HG03064 (cell line): ENCODE data around the gene KIAA1217.
"Not testable (repeated sequence)": the region's sequence is repeated elsewhere in the genome, so short reads cannot be mapped to it uniquely, and the experiment has no call there.

Source experiments
- ATAC-seq: cut with Tn5 transposase; IDR thresholded peaks from one replicate; pipeline ENCODE4 v1.9.1; 2021; ENCODE audit warnings: low read depth; ENCODE audit not compliant: unreplicated experiment

The KIAA1217 gene

DNA sequence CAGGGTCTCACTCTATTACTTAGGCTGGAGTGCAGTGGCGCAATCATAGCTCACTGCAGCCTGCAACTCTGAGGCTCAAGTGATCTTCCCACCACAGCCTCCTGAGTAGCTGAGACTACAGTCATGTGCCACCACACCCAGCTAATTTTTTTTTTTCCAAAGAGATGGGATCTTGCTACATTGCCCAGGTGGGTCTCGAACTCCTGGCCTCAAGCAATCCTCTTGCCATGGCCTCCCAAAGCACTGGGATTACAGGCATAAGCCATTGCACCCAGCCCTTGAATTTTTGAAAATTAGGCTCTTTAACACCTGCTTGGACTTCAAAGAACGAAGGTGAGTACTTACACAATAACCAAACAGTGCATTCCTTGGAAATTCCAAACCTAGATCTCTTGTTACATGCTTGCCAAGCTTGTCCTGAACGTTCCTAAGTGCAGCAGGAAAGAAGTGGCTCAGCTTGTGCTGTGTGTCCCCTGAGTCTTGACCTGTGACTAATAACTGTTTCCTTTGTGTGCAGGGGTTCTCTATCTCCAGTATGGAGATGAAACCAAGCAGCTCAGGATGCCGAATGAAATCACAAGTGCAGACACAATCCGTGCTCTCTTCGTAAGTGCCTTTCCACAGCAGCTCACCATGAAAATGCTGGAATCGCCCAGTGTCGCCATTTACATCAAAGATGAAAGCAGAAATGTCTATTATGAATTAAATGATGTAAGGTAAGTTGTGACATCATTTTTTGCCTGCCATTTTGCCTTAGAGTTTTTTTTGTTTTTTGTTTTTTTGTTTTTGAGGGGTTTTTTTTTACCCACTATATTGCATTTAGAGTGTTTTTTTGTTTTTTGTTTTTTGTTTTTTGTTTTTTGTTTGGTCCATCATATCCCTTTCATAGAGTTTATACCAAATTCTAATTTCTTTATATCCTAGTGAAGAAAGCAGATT, 223.8 kb downstream of the KIAA1217 start:
- ATAC-seq = no peak

DNA sequence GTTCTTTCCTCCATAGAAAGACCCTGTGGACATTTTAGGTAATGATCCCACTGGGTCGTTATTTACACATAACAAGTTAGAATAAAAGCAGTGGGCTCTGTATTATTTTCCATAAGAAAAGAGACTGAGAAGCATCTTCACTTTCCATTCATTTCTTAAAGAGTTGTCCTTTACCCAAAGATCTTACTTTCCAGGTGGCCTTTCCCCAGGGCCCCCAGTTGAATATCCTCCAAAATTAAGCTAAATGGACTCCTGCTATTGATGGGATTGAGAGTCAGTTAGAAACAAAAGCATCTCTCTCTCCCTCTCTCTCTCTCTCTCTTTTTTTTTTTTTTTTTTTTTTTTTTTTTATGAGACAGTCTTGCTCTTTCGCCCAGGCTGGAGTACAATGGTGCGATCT, 224.8 kb downstream of the KIAA1217 start:
- no peak for ATAC-seq

DNA sequence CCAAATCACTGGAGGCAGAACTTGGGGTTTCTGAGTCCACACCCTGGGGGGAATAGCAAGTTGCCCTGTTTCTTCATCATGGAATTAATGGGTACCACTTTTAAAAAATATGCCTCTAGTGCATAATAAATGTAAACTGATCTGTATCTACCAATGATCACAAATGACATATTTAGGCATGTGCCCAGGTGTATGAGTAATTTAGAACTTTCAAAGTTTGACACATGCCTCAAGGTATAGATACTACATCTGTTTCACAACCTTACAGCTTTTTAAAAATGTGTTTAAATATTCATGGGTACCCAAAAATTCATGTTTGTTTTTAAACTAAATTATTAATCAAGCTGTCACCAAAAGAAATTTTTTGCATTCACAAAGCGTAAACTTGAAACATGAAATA, 226.0 kb downstream of the KIAA1217 start:
- ATAC-seq = no peak

DNA sequence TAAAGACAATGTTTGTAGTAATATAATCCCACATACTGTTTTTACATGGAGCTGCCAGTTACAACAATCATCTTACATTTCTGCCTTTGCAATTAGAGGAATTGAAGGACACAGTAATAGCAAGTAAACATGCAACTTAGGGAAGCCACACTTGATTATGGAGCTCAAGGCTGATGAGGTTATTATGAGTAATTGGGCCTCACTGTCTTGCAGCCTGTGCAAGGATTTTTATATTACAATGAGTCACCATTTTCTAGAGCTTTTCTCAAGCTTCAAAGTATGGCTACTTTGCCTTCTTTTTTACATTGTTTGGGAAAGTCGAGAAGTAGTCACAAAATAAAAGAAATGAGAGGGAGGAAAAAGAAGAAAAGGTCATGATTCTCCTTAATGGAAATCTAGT, 226.4 kb downstream of the KIAA1217 start:
- ATAC-seq = no peak

DNA sequence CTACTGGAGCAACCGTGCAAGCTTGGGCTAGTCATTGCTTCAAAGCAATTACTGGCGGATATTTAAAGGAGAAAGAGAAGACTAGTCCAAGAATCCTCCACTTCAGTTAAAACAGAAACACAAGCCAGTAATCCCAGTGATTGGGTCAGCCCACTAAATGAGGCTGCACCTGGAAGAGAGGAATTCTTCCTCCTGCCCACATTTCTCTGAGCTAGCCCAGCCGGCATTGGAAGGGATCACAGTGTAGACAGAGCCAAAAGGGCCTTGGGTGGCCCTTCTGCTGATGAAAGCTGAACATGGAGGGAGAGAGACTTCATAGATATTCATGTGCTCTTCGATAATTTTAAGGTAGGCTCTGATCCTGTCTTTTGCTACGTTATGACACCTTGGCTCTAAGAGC, 228.4 kb downstream of the KIAA1217 start:
- no peak for ATAC-seq

DNA sequence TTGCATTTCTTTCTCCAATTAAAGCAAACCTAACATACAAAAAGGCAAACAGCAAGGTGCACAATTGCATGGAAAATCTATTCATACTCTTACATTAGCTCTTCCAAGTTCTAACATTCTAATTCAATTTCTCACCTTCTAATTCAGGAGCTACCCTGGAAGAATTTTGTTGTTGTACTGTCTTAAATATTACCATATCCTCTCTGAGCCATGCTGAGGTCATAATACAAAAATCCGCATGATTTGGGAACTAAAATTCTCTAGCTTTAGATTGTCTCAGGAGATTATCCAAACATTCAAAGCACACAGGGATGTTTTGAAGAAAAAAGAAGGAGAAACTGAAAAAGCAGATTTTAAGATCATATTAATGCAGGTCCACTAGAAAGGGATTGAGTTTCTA, 229.9 kb downstream of the KIAA1217 start:
- no peak for ATAC-seq

DNA sequence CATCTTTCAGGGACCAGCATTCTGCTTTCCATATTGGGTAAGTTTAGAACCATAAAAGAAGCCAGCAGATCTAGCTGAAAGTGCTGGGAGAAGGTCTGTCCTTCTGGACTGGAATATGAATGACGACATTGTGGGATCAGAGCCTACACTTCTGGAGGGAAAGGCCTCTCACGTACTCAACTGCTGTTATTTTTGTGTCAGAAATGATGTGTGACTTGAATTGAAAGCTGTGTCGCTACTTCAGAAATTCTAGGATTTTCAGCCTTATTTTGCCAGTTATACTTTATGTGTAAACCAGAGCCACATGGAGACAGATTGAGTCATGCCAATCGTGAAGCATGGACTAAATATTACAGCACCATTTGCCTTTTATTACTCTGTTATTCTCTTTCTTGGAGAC, 231.0 kb downstream of the KIAA1217 start:
- no peak for ATAC-seq

DNA sequence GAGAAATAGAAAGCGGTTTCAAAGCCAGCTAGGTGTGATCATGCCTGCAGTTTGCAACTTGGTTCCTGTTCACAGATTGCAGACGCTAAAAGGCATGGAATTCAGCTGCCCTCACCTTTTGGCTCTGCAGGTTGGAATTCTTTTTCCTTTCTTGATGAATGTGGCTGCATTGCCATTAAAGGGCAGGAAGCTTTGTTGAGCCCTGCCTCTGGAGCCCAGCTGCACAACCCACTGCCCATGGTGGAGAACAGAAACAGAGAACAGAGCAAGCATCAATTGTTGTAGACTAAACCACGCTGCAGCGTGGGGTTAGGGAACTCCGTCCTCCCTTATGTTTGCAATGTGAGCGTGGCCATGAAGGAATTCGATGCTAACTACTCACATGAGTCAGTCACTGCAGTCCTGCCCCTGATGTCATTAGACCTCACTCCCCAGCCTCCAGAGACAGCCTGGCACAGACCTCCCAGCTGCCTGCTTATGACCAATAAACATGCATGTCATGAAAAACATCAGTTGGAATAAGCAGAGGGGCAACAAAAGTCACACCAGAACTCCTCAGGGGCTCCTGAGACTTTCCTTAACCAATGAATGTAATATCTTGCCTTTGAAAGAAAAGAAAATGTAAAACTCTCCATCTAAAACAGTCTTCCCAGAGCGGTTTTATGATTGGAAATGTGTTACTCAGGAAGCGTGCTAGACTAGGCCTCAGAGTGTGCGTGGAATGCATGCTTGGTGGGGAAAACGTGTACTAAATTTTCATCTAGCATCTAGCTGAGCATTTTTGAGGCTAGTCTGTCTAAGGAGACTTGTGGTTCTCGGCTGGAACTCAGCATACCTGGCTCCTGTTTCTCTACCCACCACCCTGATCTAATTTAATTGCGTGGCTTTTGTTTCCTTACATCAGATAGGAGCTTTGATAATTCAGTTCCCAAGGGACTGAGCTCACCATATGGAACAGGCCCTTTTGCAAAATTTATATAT, 232.2 kb downstream of the KIAA1217 start:
- ATAC-seq = no peak

DNA sequence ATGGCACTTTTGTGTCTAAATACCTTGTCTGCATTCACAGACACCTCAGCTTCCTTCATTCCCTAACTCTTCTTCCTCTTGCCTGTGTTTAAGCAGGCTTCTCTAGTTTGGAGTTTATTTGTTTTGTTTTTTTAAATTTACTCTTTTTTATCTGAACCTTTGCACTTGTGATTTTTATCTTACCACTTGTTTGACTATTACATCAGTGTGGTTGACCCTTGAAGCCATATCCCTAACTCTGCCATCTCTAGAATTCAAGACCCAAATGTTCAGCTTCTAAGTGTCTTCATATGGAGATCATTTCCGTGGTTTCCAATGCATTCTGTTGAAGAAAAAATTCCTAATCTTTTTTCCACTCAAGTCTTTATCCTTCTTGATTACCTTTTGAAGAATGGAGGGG, 233.3 kb downstream of the KIAA1217 start:
- no peak for ATAC-seq

DNA sequence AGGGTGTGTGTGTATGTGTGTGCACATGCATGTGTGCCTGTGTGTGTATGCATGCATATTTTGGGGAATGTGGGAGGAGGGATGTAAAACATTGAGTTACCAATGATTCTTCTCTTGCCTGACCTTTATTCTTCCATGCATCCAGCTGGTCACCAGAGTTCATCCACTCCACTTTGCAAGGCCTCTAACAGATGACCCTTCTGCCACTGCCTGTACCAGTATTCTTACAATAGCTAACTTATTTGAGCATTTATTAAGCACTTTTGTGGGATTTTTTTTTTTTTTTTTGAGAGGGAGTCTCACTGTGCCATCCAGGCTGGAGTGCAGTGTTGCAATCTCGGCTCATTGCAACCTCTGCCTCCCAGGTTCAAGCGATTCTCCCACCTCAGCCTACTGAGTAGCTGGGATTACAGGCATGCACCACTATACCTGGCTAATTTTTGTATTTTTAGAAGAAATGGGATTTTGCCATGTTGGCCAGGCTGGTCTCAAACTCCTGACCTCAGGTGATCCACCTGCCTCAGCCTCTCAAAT, 233.8 kb downstream of the KIAA1217 start:
- ATAC-seq = not testable (repeated sequence)

DNA sequence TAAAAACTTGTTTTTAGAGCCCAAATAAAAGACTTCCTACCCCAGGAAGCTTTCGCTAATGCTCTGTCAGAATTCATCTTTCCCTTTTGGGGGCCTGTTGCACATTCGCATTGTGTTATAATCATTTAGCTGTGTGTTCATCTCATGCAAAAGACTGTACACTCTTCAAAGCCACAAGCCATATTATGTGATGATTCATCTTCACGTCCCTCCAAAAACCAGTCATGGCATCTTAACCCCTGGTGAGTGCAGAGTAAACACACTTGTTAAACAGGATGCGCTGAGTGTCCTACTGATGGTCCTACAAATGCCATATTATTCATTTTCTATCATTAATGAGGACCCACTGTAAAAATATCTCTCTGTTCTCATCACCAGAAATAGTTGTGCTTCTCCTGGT, 235.4 kb downstream of the KIAA1217 start:
- ATAC-seq = no peak

DNA sequence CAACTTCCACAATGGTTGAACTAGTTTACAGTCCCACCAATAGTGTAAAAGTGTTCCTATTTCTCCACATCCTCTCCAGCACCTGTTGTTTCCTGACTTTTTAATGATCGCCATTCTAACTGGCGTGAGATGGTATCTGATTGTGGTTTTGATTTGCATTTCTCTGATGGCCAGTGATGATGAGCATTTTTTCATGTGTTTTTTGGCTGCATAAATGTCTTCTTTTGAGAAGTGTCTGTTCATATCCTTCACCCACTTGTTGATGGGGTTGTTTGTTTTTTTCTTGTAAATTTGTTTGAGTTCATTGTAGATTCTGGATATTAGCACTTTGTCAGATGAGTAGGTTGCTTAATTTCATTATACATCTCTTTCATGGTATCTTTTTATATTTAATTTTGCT, 237.0 kb downstream of the KIAA1217 start:
- not testable (repeated sequence) for ATAC-seq

DNA sequence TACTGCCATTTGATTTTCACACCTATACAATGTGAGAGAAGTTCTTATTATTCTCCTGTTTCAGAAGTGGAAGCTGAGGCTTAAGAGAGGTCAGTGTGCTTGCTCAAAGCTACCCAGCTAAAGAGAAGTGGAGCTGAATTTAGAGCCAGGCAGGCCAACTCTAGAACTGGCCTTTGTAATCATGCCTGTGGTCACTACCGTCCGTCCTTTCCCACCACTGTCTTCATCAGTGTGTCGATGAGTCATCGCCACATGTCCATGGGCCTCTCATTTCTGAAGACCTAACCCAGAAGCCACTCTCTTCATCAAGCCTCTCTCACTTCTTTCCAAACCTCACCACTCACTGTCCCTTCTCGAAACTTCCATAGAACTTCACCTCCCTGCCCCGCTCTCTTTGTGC, 237.8 kb downstream of the KIAA1217 start:
- no peak for ATAC-seq

DNA sequence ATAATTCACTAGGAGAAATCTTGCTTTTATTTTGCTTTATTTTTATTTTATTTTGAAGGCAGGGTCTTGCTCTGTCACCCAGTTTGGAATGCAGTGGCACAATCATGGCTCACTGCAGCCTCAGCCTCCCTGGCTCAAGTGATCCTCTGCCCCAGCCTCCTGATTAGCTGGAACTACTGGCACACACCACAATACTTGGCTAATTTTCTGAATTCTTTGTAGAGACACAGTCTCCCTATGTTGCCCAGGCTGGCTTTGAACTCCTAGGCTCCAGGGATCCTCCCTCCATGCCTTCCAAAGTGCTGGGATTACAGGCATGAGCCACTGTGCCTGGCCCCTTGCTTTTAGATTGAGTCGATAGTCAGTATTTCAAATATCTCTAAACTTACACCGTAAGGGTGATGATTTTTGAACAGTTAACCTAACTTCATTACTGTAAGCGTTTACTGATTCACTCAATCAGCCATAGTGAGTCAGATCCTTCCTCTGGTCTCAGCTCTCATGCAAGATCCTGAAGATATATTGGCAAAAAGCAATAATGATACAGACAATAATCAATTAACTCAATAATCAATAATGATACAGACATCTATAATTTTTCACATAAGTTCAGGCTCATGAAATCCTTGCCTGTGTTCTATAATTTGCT, 239.5 kb downstream of the KIAA1217 start:
- ATAC-seq = no peak

DNA sequence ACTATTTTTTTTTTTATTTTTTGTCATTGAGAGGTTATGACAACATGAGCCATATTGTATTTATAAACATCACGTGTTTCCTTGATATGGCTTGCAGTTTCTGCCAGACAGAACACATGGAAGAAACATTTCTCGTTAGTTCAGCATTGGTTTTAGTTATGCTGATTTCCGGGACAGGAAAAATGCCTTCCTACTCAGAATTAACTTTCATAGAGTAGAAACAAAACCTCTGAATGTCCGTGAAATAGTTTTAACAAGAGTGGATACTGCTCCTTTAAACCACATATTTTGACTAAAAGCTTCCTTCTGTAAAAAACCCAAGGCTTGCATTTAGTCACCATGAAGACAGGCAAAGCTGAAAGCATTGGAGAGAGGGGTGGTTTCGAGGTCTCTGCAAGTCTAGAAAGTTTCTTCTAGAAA, 240.4 kb downstream of the KIAA1217 start:
- no peak for ATAC-seq

DNA sequence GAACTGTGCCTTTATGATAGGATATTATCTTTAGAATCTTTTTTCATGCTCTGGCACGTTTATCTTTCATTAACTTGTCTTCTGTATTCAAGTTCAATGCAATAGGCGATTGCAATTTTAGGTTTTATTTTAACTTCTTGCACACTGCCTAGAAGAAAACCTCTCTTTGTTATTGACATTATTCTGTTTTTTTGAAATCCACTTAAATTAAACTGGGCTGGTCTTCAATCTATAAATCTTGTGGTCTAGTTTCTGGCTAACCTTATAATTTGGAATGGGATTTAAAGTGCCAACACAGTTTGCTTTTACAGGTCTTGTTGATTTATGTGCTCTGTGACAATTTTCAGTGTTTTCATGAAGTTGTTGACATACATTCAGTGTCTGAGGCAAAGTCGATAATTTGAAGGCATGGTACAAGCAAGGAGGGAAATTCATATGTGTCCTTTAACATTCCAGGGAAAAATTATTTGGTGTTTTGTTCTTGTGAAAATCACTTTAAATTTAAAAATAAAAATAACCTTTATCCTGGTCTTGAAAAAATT, 240.9 kb downstream of the KIAA1217 start:
- ATAC-seq = no peak

DNA sequence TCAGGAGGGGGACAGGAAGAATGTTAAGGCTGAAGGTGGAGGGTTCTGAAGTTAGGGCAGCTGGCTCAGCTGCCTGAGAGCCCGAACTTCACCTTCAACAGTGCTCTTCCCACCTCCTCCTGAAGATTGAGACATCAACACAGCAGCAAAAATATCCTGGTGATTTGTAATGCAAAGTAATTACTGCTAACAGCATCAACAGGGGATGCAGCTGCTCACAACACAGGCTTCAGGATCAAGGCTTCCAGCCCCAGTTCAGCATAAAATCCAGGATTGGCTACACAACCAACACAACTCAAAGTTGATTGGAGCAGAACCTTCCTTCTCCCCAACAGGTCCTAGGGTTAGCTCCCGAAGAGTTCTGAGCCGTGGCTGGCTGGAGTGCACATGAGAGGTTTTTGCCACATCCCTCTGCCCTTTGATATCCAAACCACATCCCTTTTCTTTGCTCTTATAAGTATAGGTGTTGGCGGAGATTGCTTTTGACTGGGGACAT, 242.4 kb downstream of the KIAA1217 start:
- ATAC-seq = no peak

DNA sequence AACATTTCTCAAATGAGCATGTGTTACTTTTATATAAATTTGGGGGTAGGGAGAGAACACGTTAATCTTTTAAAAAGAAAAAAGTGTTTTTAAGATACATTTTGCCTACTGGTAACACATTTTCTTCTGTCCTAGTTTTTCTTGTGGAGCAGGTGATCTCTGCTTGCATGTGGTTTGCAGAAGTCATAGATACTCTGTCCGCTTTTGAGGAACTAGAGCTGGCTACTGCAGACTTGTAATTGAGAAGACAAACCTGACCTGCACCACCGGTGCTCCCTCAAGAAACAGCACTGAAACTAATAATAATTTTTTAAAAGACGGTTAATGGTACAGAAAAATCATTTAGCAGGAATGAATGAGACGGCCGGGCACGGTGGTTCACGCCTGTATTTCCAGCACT, 243.1 kb downstream of the KIAA1217 start:
- no peak for ATAC-seq

DNA sequence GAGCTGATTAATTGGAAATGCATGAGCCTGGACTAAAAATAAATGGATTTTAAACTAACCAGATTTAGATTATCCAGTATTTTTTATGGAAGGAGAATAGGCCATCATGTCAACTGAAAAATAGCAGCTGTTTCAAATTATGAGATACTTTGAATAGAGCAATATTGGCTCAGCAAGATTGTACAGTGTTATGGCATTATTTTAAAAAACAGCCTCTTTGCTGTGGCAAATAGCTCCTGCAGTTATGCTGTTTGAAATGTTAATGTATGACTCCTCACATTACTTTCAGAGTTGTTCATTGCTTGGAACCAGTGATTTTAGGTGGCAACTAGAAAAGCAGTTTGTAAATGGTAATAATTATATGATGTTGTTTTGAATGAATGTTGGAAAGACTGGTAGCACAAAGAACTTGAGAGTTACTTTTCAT, 244.5 kb downstream of the KIAA1217 start:
- ATAC-seq = no peak

DNA sequence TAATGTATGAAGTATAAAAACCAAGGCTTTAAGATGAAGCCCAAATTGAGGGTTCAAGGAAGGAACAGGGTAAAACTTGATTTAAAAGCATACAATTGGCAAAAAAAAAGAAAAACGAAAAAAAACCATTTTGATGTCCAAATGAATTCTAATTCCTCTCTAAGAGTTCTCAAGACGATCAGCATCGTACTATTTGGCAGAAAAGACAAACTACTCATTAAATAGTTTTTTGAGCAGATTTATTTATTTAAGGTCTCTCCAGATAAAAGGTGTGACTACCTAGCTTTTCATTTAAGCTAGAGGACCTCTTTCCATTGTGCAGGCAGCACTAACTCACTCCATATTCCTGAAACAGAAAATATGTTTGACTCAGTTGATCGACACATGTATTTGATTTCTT, 245.0 kb downstream of the KIAA1217 start:
- ATAC-seq = no peak
